ENCODE data around the gene LRMDA.

- no peak for TF ChIP-seq CTCF (IDR thresholded peaks at IDR 0.05)
- TF ChIP-seq EZH2 (IDR thresholded peaks at IDR 0.05; ENCODE audit: borderline replicate concordance, insufficient read depth, low read depth, low read length, poor library complexity, severe bottlenecking): no peak
These were observed 178.8 kb downstream of the LRMDA start for GRCh38 chr10:75610183-75610582.
